ENCODE data around the gene LRBA. TPM values are rescaled to one million over a fixed set of nuclear protein-coding genes. Genes with fewer than 3 reads are reported as not detected.

The LRBA gene
- total RNA-seq, 1 experiment from 2014 or later: 55.3 TPM

DNA sequence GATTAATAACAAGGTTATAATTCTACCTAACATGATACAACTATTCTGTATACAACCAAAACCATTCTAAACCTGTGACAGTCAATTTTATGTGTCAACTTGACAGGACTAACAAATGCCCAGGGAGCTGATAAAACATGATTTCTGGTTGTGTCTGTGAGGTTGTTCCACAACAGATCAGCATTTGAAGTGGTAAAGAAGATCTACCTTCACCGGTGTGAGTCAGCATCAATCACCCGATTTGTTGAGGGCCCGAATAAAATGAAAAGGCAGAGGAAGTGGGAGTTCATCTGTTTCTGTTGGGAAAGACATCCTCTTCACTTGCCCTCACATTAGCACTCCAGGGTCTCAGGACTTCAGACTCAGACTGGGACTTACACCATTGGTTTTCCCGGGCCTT is 245.2 kb downstream of the LRBA start:
- H2BK15ac ChIP-seq (ENCODE audit: low read depth, low read length): no peak overlapping the region
- no peak overlapping the region for H4K91ac ChIP-seq (ENCODE audit: insufficient read length, low read depth, low read length)
- no peaks in the 10 kb centered on the region for H3K79me1 ChIP-seq (ENCODE audit: insufficient read depth, low read depth, low read length, poor library complexity, severe bottlenecking)
- no peaks in the 10 kb centered on the region for H3K4me1 ChIP-seq (ENCODE audit: insufficient read depth, low read length)
- no peak overlapping the region for H3T11ph ChIP-seq (ENCODE audit: low read length)
- H4K5ac ChIP-seq (ENCODE audit: insufficient read length, low read depth, low read length): no peak overlapping the region
- H3K9me3 ChIP-seq (ENCODE audit: control insufficient read depth, low read depth, low read length): no peaks in the 10 kb centered on the region
- Mint-ChIP-seq H3K27ac (no peak overlapping the region; a peak in 1 of 7 replicates), H3K9me3 (no peaks in the 10 kb centered on the region), H3K4me1 (peaks cover 0 to 5% of the 10 kb centered on the region in 2 experiments; a peak in 1 of 4 replicates), H3K4me3 (no peak overlapping the region), H3K27me3 (ENCODE audit: low read depth) (no peaks in the 10 kb centered on the region), H3K36me3 (ENCODE audit: insufficient read depth in 1 of 3, low read depth in 3 of 3) (no peaks in the 10 kb centered on the region; a peak in 2 of 7 replicates)
- no peak overlapping the region for H2BK20ac ChIP-seq (ENCODE audit: low read depth, low read length, poor library complexity, severe bottlenecking)
- H3K23me2 ChIP-seq (ENCODE audit: insufficient read length, low read depth, low read length, poor library complexity, severe bottlenecking): no peaks in the 10 kb centered on the region
- WGBS (ENCODE audit: extremely low coverage, insufficient read length, low lambda C conversion rate): no CpG with 5 or more reads among the region's 4 CpGs
- no peak overlapping the region for H4K8ac ChIP-seq (replicated peaks; ENCODE audit: insufficient read length, low read depth, low read length)
- no peak overlapping the region for H3K4me2 ChIP-seq (ENCODE audit: insufficient read depth, insufficient read length, low read length)
- H3K4ac ChIP-seq (ENCODE audit: low read depth, low read length): no peak overlapping the region
- H3K23ac ChIP-seq (ENCODE audit: insufficient read length, low read depth, low read length): no peak overlapping the region
- H3K18ac ChIP-seq (ENCODE audit: insufficient read length, low read depth, low read length): no peak overlapping the region
- H4K20me1 ChIP-seq (ENCODE audit: control insufficient read depth, insufficient read depth, insufficient read length): no peaks in the 10 kb centered on the region
- no peaks in the 10 kb centered on the region for H3K27me3 ChIP-seq (ENCODE audit: insufficient read depth, low read length)
- H3K14ac ChIP-seq (ENCODE audit: insufficient read depth, low read length): no peak overlapping the region
- H2BK5ac ChIP-seq (ENCODE audit: insufficient read length, low read length): no peak overlapping the region
- no peak overlapping the region for H2BK12ac ChIP-seq (ENCODE audit: insufficient read length, low read depth, low read length)
- no peak overlapping the region for H2AFZ ChIP-seq (ENCODE audit: low read length)
- no peak overlapping the region for H3K27ac ChIP-seq (ENCODE audit: insufficient read length, low read depth, low read length)
- no peak overlapping the region for H3K56ac ChIP-seq (ENCODE audit: insufficient read length, low read depth, low read length)
- no peak overlapping the region for H2AK5ac ChIP-seq (ENCODE audit: insufficient read length, low read length)
- no peak for DNase-seq
- H3K9ac ChIP-seq (ENCODE audit: extremely low read depth, insufficient read length, low read length): no peak overlapping the region
- TF ChIP-seq, protein P1, sequence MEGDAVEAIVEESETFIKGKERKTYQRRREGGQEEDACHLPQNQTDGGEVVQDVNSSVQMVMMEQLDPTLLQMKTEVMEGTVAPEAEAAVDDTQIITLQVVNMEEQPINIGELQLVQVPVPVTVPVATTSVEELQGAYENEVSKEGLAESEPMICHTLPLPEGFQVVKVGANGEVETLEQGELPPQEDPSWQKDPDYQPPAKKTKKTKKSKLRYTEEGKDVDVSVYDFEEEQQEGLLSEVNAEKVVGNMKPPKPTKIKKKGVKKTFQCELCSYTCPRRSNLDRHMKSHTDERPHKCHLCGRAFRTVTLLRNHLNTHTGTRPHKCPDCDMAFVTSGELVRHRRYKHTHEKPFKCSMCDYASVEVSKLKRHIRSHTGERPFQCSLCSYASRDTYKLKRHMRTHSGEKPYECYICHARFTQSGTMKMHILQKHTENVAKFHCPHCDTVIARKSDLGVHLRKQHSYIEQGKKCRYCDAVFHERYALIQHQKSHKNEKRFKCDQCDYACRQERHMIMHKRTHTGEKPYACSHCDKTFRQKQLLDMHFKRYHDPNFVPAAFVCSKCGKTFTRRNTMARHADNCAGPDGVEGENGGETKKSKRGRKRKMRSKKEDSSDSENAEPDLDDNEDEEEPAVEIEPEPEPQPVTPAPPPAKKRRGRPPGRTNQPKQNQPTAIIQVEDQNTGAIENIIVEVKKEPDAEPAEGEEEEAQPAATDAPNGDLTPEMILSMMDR (conservative IDR thresholded peaks at IDR 0.05): no peak
- H3K79me2 ChIP-seq (ENCODE audit: insufficient read depth, low read length): no peaks in the 10 kb centered on the region
- H2BK120ac ChIP-seq (ENCODE audit: low read depth, low read length, poor library complexity, severe bottlenecking): no peak overlapping the region
